ENCODE results near the gene DGCR2. TPM values are rescaled to one million over a fixed set of nuclear protein-coding genes. Genes with fewer than 3 reads are reported as not detected.
"Not testable (repeated sequence)": the region's sequence is repeated elsewhere in the genome, so short reads cannot be mapped to it uniquely, and the experiment has no call there.

DGCR2 gene
- total RNA-seq, 1 donor, result 31.2 TPM

DNA sequence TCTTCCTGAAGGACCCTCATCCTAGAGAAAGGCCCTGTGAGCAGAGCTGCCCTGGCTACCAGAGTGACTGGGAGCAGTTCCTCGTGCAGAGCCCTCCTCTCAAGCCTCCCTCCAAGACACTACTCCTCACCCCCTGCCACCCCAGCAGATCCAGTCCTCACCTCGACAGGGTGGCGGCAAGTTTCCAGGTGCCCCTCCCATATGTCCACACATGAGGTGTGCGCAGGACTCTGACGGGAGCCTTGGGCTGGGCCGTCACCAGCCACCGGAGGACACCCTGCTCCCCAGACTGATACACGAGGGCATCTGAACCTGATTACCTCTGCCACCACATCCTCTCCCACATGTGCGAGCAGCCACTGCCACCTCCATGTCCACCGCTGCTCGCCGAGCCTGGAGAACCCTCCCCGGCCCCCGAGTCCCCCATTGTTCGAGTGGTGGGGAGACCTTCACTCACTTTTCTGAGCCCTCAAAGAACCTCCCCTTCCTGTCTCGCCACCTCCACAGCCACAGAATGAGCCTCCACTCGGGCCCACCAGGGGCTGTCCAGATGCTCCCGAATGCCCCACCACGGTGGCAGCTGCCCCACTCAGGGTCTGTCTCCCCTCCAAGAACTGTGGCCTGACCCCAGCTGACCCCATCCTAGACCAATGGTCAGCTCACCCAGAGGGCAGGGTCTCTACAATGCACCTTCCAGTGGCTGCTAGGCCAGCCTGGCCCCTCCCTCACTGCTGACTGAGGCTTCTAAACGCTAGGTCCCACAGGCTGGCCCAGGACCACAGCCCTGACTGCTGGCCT, 62.5 kb downstream of the DGCR2 start:
- Histone ChIP-seq H3K4me1 (ENCODE audit: insufficient read depth, low read length) (no peaks in the 10 kb centered on the region), H3K4me3 (ENCODE audit: low read length) (no peak overlapping the region), H3K9me3 (ENCODE audit: low read depth, low read length) (no peaks in the 10 kb centered on the region), H3K27me3 (ENCODE audit: insufficient read depth, low read length) (no peaks in the 10 kb centered on the region)

DNA sequence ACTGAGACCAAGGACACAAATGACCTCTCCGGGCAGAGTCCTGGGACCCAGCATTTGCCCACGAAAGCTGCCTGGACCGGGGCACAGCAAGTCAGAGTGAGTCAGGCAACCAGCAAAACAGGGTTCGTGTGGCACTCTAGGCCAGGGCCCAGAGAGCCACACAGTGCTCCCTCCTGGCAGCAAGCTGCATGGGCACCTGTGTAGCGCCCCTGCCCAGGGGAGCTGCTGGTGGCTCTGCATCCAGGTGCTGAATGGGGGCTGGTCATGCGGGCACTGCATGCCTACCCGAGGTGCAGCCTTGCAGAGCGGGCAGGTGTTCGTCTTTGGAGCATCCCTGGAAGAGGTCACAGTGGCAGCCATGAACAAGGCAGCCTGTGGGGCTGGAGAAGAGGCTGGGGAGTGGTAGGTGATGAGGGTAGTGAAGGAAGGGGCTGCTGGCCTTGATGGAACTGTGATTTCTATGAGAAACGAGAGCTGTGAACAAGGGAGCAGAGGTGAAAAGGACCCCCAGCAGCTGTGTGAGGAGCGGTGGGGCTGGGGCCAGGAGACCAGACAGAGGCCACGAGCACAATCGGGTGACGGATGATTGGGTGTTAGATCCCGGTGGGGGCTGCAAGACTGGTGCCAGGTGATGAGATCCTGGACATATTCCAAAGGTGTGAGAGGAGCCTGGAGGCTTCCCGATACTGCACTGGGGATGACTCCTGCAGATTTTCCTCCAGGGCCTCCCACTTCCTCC, 63.3 kb downstream of the DGCR2 start:
- Histone ChIP-seq H3K9me3 (ENCODE audit: low read depth, low read length) (no peaks in the 10 kb centered on the region), H3K4me3 (ENCODE audit: low read length) (no peak overlapping the region), H3K4me1 (ENCODE audit: insufficient read depth, low read length) (no peaks in the 10 kb centered on the region), H3K27me3 (ENCODE audit: insufficient read depth, low read length) (no peaks in the 10 kb centered on the region)

GRCh38 chr22:19057999-19058491, 64.2 kb downstream of the DGCR2 start:
- Histone ChIP-seq H3K9me3 (ENCODE audit: low read depth, low read length) (no peaks in the 10 kb centered on the region), H3K4me3 (ENCODE audit: low read length) (no peak overlapping the region), H3K4me1 (ENCODE audit: insufficient read depth, low read length) (no peaks in the 10 kb centered on the region), H3K27me3 (ENCODE audit: insufficient read depth, low read length) (no peaks in the 10 kb centered on the region)

DNA sequence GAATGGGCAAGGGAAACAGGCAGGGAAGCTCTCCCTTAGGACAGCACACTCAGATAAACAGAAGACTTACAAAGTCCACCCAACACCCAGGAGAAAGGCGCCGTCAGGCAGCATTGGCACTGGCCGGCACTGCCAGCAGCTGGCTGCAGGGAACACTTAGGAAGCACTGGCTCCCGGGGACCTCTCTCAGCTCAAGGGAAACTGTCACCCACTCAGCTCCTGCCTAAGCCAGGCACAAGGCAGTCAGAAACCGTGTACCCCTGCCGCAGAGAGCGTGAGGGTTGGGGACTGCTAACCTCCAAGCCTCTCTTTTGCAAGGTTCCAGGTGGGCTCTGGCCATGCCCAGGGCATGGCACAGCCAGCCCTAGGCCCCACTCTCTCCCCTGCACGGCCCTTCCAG, 64.7 kb downstream of the DGCR2 start:
- H3K27me3 ChIP-seq (ENCODE audit: insufficient read depth, low read length), result no peaks in the 10 kb centered on the region
- no peaks in the 10 kb centered on the region for H3K4me1 ChIP-seq (ENCODE audit: insufficient read depth, low read length)
- no peaks in the 10 kb centered on the region for H3K9me3 ChIP-seq (ENCODE audit: low read depth, low read length)
- H3K4me3 ChIP-seq (ENCODE audit: low read length), result no peak overlapping the region

DNA sequence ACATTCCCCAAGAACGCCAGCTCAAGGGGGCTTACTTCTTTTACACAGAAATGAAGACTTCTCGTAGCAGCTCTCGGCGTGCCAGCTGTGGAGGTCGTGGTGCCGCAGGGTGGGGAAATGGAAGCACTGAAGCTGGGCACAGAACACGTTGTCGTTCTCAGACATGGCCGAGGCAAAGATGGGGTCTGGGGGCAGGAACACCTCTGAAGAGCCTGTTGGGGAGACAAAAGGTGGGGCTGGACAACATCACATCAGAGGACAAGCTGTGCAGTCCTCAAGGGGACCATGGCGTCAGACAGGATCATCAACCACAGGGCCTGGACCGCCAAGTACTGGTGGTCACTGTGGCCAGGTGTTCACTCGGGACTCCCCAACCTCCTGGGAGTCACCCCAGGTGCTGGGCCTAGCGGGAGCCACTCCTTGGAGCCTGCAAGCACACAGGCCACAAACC, 65.2 kb downstream of the DGCR2 start:
- no peak overlapping the region for H3K4me3 ChIP-seq (ENCODE audit: low read length)
- H3K4me1 ChIP-seq (ENCODE audit: insufficient read depth, low read length), result no peaks in the 10 kb centered on the region
- no peaks in the 10 kb centered on the region for H3K9me3 ChIP-seq (ENCODE audit: low read depth, low read length)
- H3K27me3 ChIP-seq (ENCODE audit: insufficient read depth, low read length), result no peaks in the 10 kb centered on the region

DNA sequence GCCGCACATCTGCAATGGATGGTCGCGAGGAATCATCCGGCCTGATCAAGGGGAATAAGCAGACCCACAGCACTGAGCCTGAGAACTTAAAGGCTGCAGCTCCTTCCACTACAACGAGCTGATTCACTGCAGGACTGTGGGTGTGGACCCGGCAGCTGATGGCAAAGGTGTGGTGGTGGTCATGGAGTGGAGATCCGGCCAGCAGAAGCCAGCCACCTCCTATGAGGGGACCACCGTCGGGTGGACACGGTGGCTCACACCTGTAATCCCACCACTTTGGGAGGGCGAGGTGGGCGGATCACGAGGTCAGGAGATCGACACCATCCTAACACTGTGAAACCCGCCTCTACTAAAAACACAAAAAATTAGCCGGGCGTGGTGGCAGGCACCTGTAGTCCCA, 66.4 kb downstream of the DGCR2 start:
- Histone ChIP-seq H3K9me3 (ENCODE audit: low read depth, low read length) (no peaks in the 10 kb centered on the region), H3K27me3 (ENCODE audit: insufficient read depth, low read length) (no peaks in the 10 kb centered on the region), H3K4me3 (ENCODE audit: low read length) (no peak overlapping the region), H3K4me1 (ENCODE audit: insufficient read depth, low read length) (no peaks in the 10 kb centered on the region)

GRCh38 chr22:19052941-19053541, 69.2 kb downstream of the DGCR2 start:
- Histone ChIP-seq H3K4me1 (ENCODE audit: insufficient read depth, low read length) (no peaks in the 10 kb centered on the region), H3K4me3 (ENCODE audit: low read length) (no peak overlapping the region), H3K27me3 (ENCODE audit: insufficient read depth, low read length) (no peaks in the 10 kb centered on the region), H3K9me3 (ENCODE audit: low read depth, low read length) (no peaks in the 10 kb centered on the region)

- H3K4me1 ChIP-seq (ENCODE audit: insufficient read depth, low read length), result no peaks in the 10 kb centered on the region
- no peaks in the 10 kb centered on the region for H3K9me3 ChIP-seq (ENCODE audit: low read depth, low read length)
- no peak overlapping the region for H3K4me3 ChIP-seq (ENCODE audit: low read length)
- H3K27me3 ChIP-seq (ENCODE audit: insufficient read depth, low read length), result no peaks in the 10 kb centered on the region
These were observed 70.7 kb downstream of the DGCR2 start for GRCh38 chr22:19051381-19052072.

- not testable (repeated sequence) for H3K4me3 ChIP-seq (ENCODE audit: low read length)
These were observed 71.4 kb downstream of the DGCR2 start for GRCh38 chr22:19050847-19051246.

DNA sequence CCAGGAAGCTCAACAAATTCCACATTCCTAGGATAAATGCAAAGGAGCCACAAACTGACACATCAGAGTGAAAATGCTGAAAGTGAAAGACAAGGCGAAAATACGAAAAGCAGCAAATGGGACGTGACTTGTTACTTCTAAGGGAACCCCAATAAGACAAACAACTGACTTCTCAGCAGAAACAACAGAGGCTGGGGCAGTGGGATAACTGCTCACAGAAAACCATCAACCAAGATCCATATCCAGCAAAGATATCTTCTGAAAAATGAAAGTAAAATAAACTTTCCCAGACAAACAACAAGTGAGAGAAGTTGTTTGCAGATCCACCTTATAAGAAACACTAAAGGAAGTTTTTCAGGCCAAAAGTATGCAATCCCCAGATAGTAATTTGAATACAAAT, 72.1 kb downstream of the DGCR2 start:
- no peaks in the 10 kb centered on the region for H3K27me3 ChIP-seq (ENCODE audit: insufficient read depth, low read length)
- H3K9me3 ChIP-seq (ENCODE audit: low read depth, low read length), result no peaks in the 10 kb centered on the region
- no peak overlapping the region for H3K4me3 ChIP-seq (ENCODE audit: low read length)
- no peaks in the 10 kb centered on the region for H3K4me1 ChIP-seq (ENCODE audit: insufficient read depth, low read length)

More at GRCh38 chr22:19050847-19051246, 71.4 kb downstream of the DGCR2 start:
- H3K27me3 ChIP-seq (ENCODE audit: insufficient read depth, low read length); H3K4me1 ChIP-seq (ENCODE audit: insufficient read depth, low read length); H3K9me3 ChIP-seq (ENCODE audit: low read depth, low read length): not testable (repeated sequence)

GRCh38 chr22:19048531-19048930, 73.7 kb downstream of the DGCR2 start:
- Histone ChIP-seq H3K9me3 (ENCODE audit: low read depth, low read length) (no peaks in the 10 kb centered on the region), H3K4me3 (ENCODE audit: low read length) (no peak overlapping the region), H3K4me1 (ENCODE audit: insufficient read depth, low read length) (no peaks in the 10 kb centered on the region), H3K27me3 (ENCODE audit: insufficient read depth, low read length) (no peaks in the 10 kb centered on the region)

GRCh38 chr22:19047993-19048392, 74.2 kb downstream of the DGCR2 start:
- Histone ChIP-seq H3K4me3 (ENCODE audit: low read length) (no peak overlapping the region), H3K4me1 (ENCODE audit: insufficient read depth, low read length) (no peaks in the 10 kb centered on the region), H3K27me3 (ENCODE audit: insufficient read depth, low read length) (no peaks in the 10 kb centered on the region), H3K9me3 (ENCODE audit: low read depth, low read length) (no peaks in the 10 kb centered on the region)

GRCh38 chr22:19046719-19047609, 75.2 kb downstream of the DGCR2 start:
- no peak overlapping the region for H3K4me3 ChIP-seq (ENCODE audit: low read length)
- no peaks in the 10 kb centered on the region for H3K9me3 ChIP-seq (ENCODE audit: low read depth, low read length)
- H3K4me1 ChIP-seq (ENCODE audit: insufficient read depth, low read length), result no peaks in the 10 kb centered on the region
- H3K27me3 ChIP-seq (ENCODE audit: insufficient read depth, low read length), result no peaks in the 10 kb centered on the region

DNA sequence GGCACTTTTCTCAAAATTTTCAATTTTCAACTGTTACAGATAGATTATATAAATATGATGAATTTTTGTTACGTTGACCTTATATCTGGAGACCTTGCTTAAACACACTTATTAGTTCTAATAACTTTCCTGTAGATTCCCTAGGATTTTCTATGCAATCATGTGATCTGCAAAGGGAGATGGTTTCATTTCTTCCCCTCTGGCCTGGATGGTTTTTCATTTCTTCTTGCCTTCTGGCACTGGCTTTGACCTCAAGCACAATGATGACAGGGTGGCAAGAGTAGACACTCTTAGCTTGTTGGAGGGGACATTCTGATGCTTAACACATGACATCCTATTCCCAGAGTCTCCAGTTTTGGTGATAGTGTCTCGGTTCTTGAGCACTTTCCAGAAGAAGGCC, 75.9 kb downstream of the DGCR2 start:
- Histone ChIP-seq H3K4me3 (ENCODE audit: low read length) (no peak overlapping the region), H3K27me3 (ENCODE audit: insufficient read depth, low read length) (no peaks in the 10 kb centered on the region), H3K4me1 (ENCODE audit: insufficient read depth, low read length) (no peaks in the 10 kb centered on the region)

More for the DNA sequence above, 75.9 kb downstream of the DGCR2 start:
- H3K9me3 ChIP-seq (ENCODE audit: low read depth, low read length), result no peaks in the 10 kb centered on the region
